IPS DF 6.9 (cell line): Measurements from ENCODE around the gene MAP3K5.
"Not testable (repeated sequence)": the region's sequence is repeated elsewhere in the genome, so short reads cannot be mapped to it uniquely, and the experiment has no call there.

Experiments used
- DNase-seq: peaks from one replicate; pipeline ENCODE4 v3.0.0-alpha.2; 2013; ENCODE audit warnings: low read depth, low spot score
- H3K27ac ChIP-seq: one replicate; pipeline ENCODE4 v1.5.1; 2013; ENCODE audit warnings: low read length, control low read depth
- H3K27me3 ChIP-seq: 2 replicates; pipeline ENCODE4 v1.6.1; 2013; ENCODE audit warnings: mild to moderate bottlenecking, low read length; ENCODE audit not compliant: control insufficient read depth, insufficient read depth
- H3K36me3 ChIP-seq: 2 replicates; pipeline ENCODE4 v1.6.1; 2013; ENCODE audit warnings: low read length; ENCODE audit not compliant: control insufficient read depth, insufficient read depth
- H3K4me1 ChIP-seq: 2 replicates; pipeline ENCODE4 v1.6.1; 2013; ENCODE audit warnings: low read length; ENCODE audit not compliant: control insufficient read depth, insufficient read depth
- H3K4me3 ChIP-seq: 2 replicates; pipeline ENCODE4 v1.5.1; 2013; ENCODE audit warnings: mild to moderate bottlenecking, low read length
- H3K9me3 ChIP-seq: 2 replicates; pipeline ENCODE4 v1.6.1; 2013; ENCODE audit warnings: low read length, inconsistent platforms; ENCODE audit not compliant: control insufficient read depth, insufficient read depth
- WGBS: extraction: QIAGEN DNeasy Blood & Tissue Kit; methylation state at CpG from one replicate; pipeline ENCODE4 v1.1.7; 2013; ENCODE audit warnings: mixed read lengths, missing lambda C conversion rate; ENCODE audit not compliant: insufficient read length, insufficient coverage; 5-methylcytosine and 5-hydroxymethylcytosine counted together

The MAP3K5 gene

GRCh38 chr6:136703331-136703865 is 88.9 kb downstream of the MAP3K5 start:
- H3K27ac ChIP-seq = no peak overlapping the region
- H3K4me1 ChIP-seq = no peaks in the 10 kb centered on the region
- H3K36me3 ChIP-seq = no peaks in the 10 kb centered on the region
- no peaks in the 10 kb centered on the region for H3K9me3 ChIP-seq
- DNase-seq = no peak
- H3K27me3 ChIP-seq = no peaks in the 10 kb centered on the region
- no peak overlapping the region for H3K4me3 ChIP-seq
- WGBS = no CpG with 5 or more reads among the region's 7 CpGs

GRCh38 chr6:136701045-136701444 is 91.2 kb downstream of the MAP3K5 start:
- Histone ChIP-seq H3K4me3 (no peak overlapping the region), H3K36me3 (no peaks in the 10 kb centered on the region), H3K9me3 (no peaks in the 10 kb centered on the region), H3K27ac (no peak overlapping the region), H3K4me1 (no peaks in the 10 kb centered on the region), H3K27me3 (no peaks in the 10 kb centered on the region)
- no peak for DNase-seq
- WGBS = no CpG with 5 or more reads among the region's 3 CpGs

- no peak for DNase-seq
- no CpG with 5 or more reads among the region's 5 CpGs for WGBS
- Histone ChIP-seq H3K27me3 (no peaks in the 10 kb centered on the region), H3K36me3 (no peaks in the 10 kb centered on the region), H3K9me3 (no peaks in the 10 kb centered on the region), H3K4me3 (no peak overlapping the region), H3K27ac (no peak overlapping the region), H3K4me1 (no peaks in the 10 kb centered on the region)
Observed at GRCh38 chr6:136699358-136699757, 92.9 kb downstream of the MAP3K5 start.

GRCh38 chr6:136696783-136697364 is 95.4 kb downstream of the MAP3K5 start:
- no peak for DNase-seq

GRCh38 chr6:136696238-136696637 is 96.0 kb downstream of the MAP3K5 start:
- no peaks in the 10 kb centered on the region for H3K27me3 ChIP-seq
- no peaks in the 10 kb centered on the region for H3K36me3 ChIP-seq
- no peak for DNase-seq
- no peak overlapping the region for H3K27ac ChIP-seq
- H3K4me3 ChIP-seq = no peak overlapping the region
- no peaks in the 10 kb centered on the region for H3K9me3 ChIP-seq
- WGBS = no CpG with 5 or more reads among the region's 2 CpGs
- H3K4me1 ChIP-seq = no peaks in the 10 kb centered on the region

More at GRCh38 chr6:136696783-136697364, 95.4 kb downstream of the MAP3K5 start:
- no peaks in the 10 kb centered on the region for H3K4me1 ChIP-seq
- H3K27me3 ChIP-seq = no peaks in the 10 kb centered on the region
- H3K36me3 ChIP-seq = no peaks in the 10 kb centered on the region
- H3K27ac ChIP-seq = no peak overlapping the region
- H3K4me3 ChIP-seq = no peak overlapping the region
- no peaks in the 10 kb centered on the region for H3K9me3 ChIP-seq
- WGBS = no CpG with 5 or more reads among the region's 7 CpGs

GRCh38 chr6:136695412-136695811 is 96.9 kb downstream of the MAP3K5 start:
- Histone ChIP-seq H3K4me3 (no peak overlapping the region), H3K9me3 (no peaks in the 10 kb centered on the region), H3K27me3 (no peaks in the 10 kb centered on the region), H3K4me1 (no peaks in the 10 kb centered on the region), H3K36me3 (no peaks in the 10 kb centered on the region), H3K27ac (no peak overlapping the region)
- no peak for DNase-seq
- WGBS = no CpG with 5 or more reads among the region's 2 CpGs

GRCh38 chr6:136693090-136693489 is 99.2 kb downstream of the MAP3K5 start:
- H3K36me3 ChIP-seq = no peaks in the 10 kb centered on the region
- no peak overlapping the region for H3K4me3 ChIP-seq
- no peaks in the 10 kb centered on the region for H3K4me1 ChIP-seq
- no peaks in the 10 kb centered on the region for H3K27me3 ChIP-seq
- no peaks in the 10 kb centered on the region for H3K9me3 ChIP-seq
- no peak overlapping the region for H3K27ac ChIP-seq
- DNase-seq = no peak

- no CpG with 5 or more reads among the region's 1 CpG for WGBS
- H3K36me3 ChIP-seq, DNase-seq, H3K4me1 ChIP-seq, H3K4me3 ChIP-seq, H3K27me3 ChIP-seq, H3K27ac ChIP-seq, H3K9me3 ChIP-seq: not testable (repeated sequence)
Observed at GRCh38 chr6:136687894-136688293, 104.4 kb downstream of the MAP3K5 start.

- Histone ChIP-seq H3K9me3 (no peaks in the 10 kb centered on the region), H3K36me3 (no peaks in the 10 kb centered on the region), H3K4me1 (no peaks in the 10 kb centered on the region), H3K27ac (no peak overlapping the region), H3K4me3 (no peak overlapping the region), H3K27me3 (no peaks in the 10 kb centered on the region)
- DNase-seq = no peak
- no CpG with 5 or more reads among the region's 2 CpGs for WGBS
Observed at GRCh38 chr6:136685540-136686108, 106.7 kb downstream of the MAP3K5 start.

- Histone ChIP-seq H3K9me3 (no peaks in the 10 kb centered on the region), H3K36me3 (no peaks in the 10 kb centered on the region), H3K4me3 (no peak overlapping the region), H3K4me1 (no peaks in the 10 kb centered on the region), H3K27ac (no peak overlapping the region), H3K27me3 (no peaks in the 10 kb centered on the region)
- no CpG with 5 or more reads among the region's 1 CpG for WGBS
- no peak for DNase-seq
Observed at GRCh38 chr6:136684466-136684865, 107.8 kb downstream of the MAP3K5 start.
